ENCODE data around the gene NT5DC1. TPM values are rescaled to one million over a fixed set of nuclear protein-coding genes. Genes with fewer than 3 reads are reported as not detected.
A peak's percentile ranks its signal among the peaks of the same experiment; 100 is the strongest.

NT5DC1 gene
- total RNA-seq, 2 experiments from 2014 or later = 20.5 to 58.8 TPM

DNA sequence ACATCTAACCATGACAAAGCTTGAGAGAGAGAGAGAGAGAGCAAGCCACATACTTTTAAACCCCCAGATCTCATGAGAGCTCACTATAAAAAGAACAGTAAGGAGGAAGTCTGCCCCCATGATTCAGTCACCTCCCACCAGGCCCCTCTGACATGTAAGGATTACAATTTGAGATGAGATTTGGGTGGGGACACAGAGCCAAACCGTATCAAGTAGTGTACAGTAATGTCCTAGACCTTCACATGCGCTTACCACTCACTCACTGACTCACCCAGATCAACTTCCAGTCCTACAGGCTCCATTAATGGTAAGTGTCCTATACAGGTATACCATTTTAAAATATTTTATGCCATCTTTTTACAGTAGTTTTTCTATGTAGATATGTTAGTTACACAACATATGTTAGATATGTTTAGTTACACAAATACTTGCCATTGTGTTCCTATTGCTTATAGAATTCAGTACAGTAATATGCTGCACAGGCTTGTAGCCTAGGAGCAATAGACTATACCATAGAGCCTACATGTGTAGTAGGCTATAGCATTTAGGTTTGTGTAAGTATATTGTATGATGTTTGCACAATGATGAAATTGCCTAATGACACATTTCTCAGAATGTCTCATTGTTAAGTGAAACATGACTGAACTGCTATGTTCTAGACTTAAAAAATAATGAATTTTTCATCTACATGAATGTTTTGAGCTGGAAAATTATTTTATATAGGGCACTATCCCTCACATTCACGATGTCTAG lies 167.4 kb downstream of the NT5DC1 start:
- BruUV-seq (replicated peaks) = no TSS peak
- POLR2A ChIA-PET = interaction anchor here (0.5 to 1.3 kb wide), 8 partner anchors 11 to 356 kb away, joined by 3 to 6 read pairs (median 4); partner anchors contain the start of genes TSPYL1 and TSPYL4
- intact Hi-C loops (cut with micrococcal nuclease; ENCODE audit: unreplicated experiment) = no loop called here

DNA sequence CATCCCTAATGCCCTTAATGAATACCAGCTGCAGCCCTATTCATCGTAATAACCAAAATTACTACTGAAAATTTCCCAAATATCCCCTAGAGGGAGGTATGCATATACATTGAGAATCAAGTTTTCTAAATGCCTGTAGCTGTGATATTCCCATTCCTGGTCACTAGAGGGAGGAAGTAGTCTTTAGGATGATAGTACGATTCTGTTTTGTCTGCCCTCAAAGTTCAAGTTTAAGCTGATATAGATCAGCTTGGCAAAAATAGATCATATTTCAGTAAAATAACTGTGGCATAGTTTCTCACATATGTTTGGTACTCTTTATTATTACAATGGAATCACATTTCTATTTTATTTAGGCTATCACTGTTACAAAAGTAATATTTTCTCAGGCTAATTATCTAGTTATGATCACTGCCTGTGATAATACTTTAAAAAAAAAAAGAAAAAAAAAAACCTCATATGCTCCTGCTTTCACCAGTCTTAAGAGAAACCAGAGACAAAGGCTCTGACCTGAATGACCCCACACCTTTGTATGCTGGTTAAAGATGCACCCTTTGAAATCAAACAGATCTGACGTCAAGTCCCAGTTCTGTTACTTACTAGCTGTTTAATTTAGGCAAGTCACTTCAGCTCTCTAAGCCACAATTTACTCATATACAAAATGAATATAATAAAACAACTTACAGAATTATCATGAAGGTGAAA lies 168.1 kb downstream of the NT5DC1 start:
- intact Hi-C loops (cut with micrococcal nuclease; ENCODE audit: unreplicated experiment) = no loop called here
- DNase-seq (ENCODE audit: low spot score) = peak; percentile 77
- CTCF ChIA-PET (ENCODE audit: unreplicated experiment) = interaction anchor here (0.6 to 2.0 kb wide), 6 partner anchors 10 to 304 kb away, joined by 3 to 6 read pairs (median 4); no protein-coding TSS in a partner anchor

More for the DNA sequence above, 167.4 kb downstream of the NT5DC1 start:
- TF ChIP-seq CTCF (conservative IDR thresholded peaks at IDR 0.05; ENCODE audit: low read length) (no peak), EZH2phosphoT487 (IDR thresholded peaks at IDR 0.05; ENCODE audit: borderline replicate concordance, low read depth, low read length) (no peak)
- peaks cover 6% of the 10 kb centered on the region for H3K4me1 ChIP-seq (ENCODE audit: insufficient read depth, low read length, poor library complexity, severe bottlenecking)
- H3K9me3 ChIP-seq (ENCODE audit: low read length) = no peaks in the 10 kb centered on the region
- CTCF ChIA-PET (ENCODE audit: unreplicated experiment) = interaction anchor here (0.6 to 2.0 kb wide), 5 partner anchors 24 to 302 kb away, joined by 3 to 6 read pairs (median 4); no protein-coding TSS in a partner anchor
- no peak for DNase-seq (ENCODE audit: low spot score)
- no peak overlapping the region for H3K4me3 ChIP-seq (ENCODE audit: low read depth, low read length, poor library complexity, severe bottlenecking)
- no peak overlapping the region for H3K27ac ChIP-seq (ENCODE audit: low read depth, low read length, poor library complexity, severe bottlenecking)
- H2AFZ ChIP-seq (ENCODE audit: low read length) = no peak overlapping the region
- H4K20me1 ChIP-seq (ENCODE audit: insufficient read depth, low read length) = 0 out of 2 replicates have a peak, but pooled peaks cover 5% of the 10 kb centered on the region
- H3K36me3 ChIP-seq (ENCODE audit: insufficient read depth, low read length) = peaks cover 3% of the 10 kb centered on the region; the same call in 1 of the 2 replicates
- no peaks in the 10 kb centered on the region for H3K9me2 ChIP-seq (ENCODE audit: insufficient read depth, low read length)
- H3K4me2 ChIP-seq (ENCODE audit: low read length) = no peak overlapping the region
- no peaks in the 10 kb centered on the region for H3K79me2 ChIP-seq (ENCODE audit: insufficient read depth, low read depth, low read length)

More for the DNA sequence above, 168.1 kb downstream of the NT5DC1 start:
- Histone ChIP-seq H2AFZ (ENCODE audit: low read length) (no peak overlapping the region), H3K9me3 (ENCODE audit: low read length) (no peaks in the 10 kb centered on the region), H3K79me2 (ENCODE audit: insufficient read depth, low read depth, low read length) (no peaks in the 10 kb centered on the region), H3K36me3 (ENCODE audit: insufficient read depth, low read length) (peaks cover 9% of the 10 kb centered on the region), H3K9me2 (ENCODE audit: insufficient read depth, low read length) (no peaks in the 10 kb centered on the region), H4K20me1 (ENCODE audit: insufficient read depth, low read length) (0 out of 2 replicates have a peak, but pooled peaks cover 5% of the 10 kb centered on the region), H3K4me3 (ENCODE audit: low read depth, low read length, poor library complexity, severe bottlenecking) (no peak overlapping the region), H3K4me1 (ENCODE audit: insufficient read depth, low read length, poor library complexity, severe bottlenecking) (peaks cover 6% of the 10 kb centered on the region), H3K27ac (ENCODE audit: low read depth, low read length, poor library complexity, severe bottlenecking) (no peak overlapping the region), H3K4me2 (ENCODE audit: low read length) (no peak overlapping the region)
- POLR2A ChIA-PET = interaction anchor here (0.7 to 1.5 kb wide), 7 partner anchors 9 to 356 kb away, joined by 3 to 6 read pairs (median 4); partner anchors contain the start of gene TSPYL1
- TF ChIP-seq EZH2phosphoT487 (IDR thresholded peaks at IDR 0.05; ENCODE audit: borderline replicate concordance, low read depth, low read length) (no peak), CTCF (conservative IDR thresholded peaks at IDR 0.05; ENCODE audit: low read length) (peak; percentile 94)
- BruUV-seq (replicated peaks) = no TSS peak
